Astrocyte (in vitro differentiated cells and primary cell): ENCODE measurements around the gene PSPH. TPM values are rescaled to one million over a fixed set of nuclear protein-coding genes. Genes with fewer than 3 reads are reported as not detected.
A peak's percentile ranks its signal among the peaks of the same experiment; 100 is the strongest.
"Not testable (repeated sequence)": the region's sequence is repeated elsewhere in the genome, so short reads cannot be mapped to it uniquely, and the experiment has no call there.

ENCODE experiments used
- DNase-seq: peaks from one replicate; pipeline ENCODE4 v3.0.0-alpha.2; 2010; ENCODE audit warnings: low read depth
- FAIRE-seq: peaks from 2 replicates; lab custom pipeline; 2011; peaks lifted over from hg19 to GRCh38; lab: Jason Lieb, UNC
- H2AFZ ChIP-seq: 2 replicates; pipeline ENCODE4 v1.6.0; 2012; ENCODE audit warnings: low read depth, low read length, inconsistent platforms
- H3K27ac ChIP-seq: 2 replicates; pipeline ENCODE4 v1.5.1; 2011; ENCODE audit warnings: low read depth, low read length, inconsistent platforms
- H3K27me3 ChIP-seq: 2 replicates; pipeline ENCODE4 v1.6.0; 2011; ENCODE audit warnings: low read length, inconsistent platforms; ENCODE audit not compliant: insufficient read depth
- H3K36me3 ChIP-seq: 2 replicates; pipeline ENCODE4 v1.5.1; 2011; ENCODE audit warnings: low read length, inconsistent platforms; ENCODE audit not compliant: insufficient read depth
- H3K4me1 ChIP-seq: 2 replicates; pipeline ENCODE4 v1.5.1; 2011; ENCODE audit warnings: low read length, inconsistent platforms; ENCODE audit not compliant: insufficient read depth
- H3K4me2 ChIP-seq: 2 replicates; pipeline ENCODE4 v1.6.0; 2012; ENCODE audit warnings: low read length, inconsistent platforms
- H3K4me3 ChIP-seq: 2 replicates; pipeline ENCODE4 v1.5.1; 2011; ENCODE audit warnings: low read depth, mild to moderate bottlenecking, low read length, inconsistent platforms; ENCODE audit not compliant: insufficient read depth
- H3K79me2 ChIP-seq: 2 replicates; pipeline ENCODE4 v1.6.0; 2012; ENCODE audit warnings: mild to moderate bottlenecking, low read length, inconsistent platforms; ENCODE audit not compliant: insufficient read depth
- H3K9ac ChIP-seq: 2 replicates; pipeline ENCODE4 v1.6.0; 2012; ENCODE audit warnings: mild to moderate bottlenecking, low read length, inconsistent platforms
- H3K9me3 ChIP-seq: 2 replicates; pipeline ENCODE4 v1.5.1; 2012; ENCODE audit warnings: low read depth, mild to moderate bottlenecking, low read length, inconsistent platforms; ENCODE audit not compliant: insufficient read depth
- H4K20me1 ChIP-seq: 2 replicates; pipeline ENCODE4 v1.6.0; 2012; ENCODE audit warnings: low read length, inconsistent platforms; ENCODE audit not compliant: insufficient read depth
- H3K27ac Mint-ChIP-seq: one replicate; pipeline ENCODE4 v1.8.0; 2021; ENCODE audit warnings: mild to moderate bottlenecking, mixed read lengths; ENCODE audit not compliant: unreplicated experiment
- H3K27me3 Mint-ChIP-seq: one replicate; pipeline ENCODE4 v1.8.0; 2021; ENCODE audit warnings: low read depth, mixed read lengths; ENCODE audit not compliant: unreplicated experiment
- H3K36me3 Mint-ChIP-seq: one replicate; pipeline ENCODE4 v1.8.0; 2021; ENCODE audit warnings: low read depth, mixed read lengths; ENCODE audit not compliant: unreplicated experiment
- H3K4me1 Mint-ChIP-seq: one replicate; pipeline ENCODE4 v1.8.0; 2021; ENCODE audit warnings: low read depth, mixed read lengths; ENCODE audit not compliant: unreplicated experiment
- H3K4me3 Mint-ChIP-seq: one replicate; pipeline ENCODE4 v1.8.0; 2021; ENCODE audit warnings: mild to moderate bottlenecking, moderate library complexity, mixed read lengths; ENCODE audit not compliant: unreplicated experiment
- H3K9me3 Mint-ChIP-seq: one replicate; pipeline ENCODE4 v1.8.0; 2021; ENCODE audit warnings: mild to moderate bottlenecking, mixed read lengths; ENCODE audit not compliant: unreplicated experiment
- CTCF ChIP-seq: IDR thresholded peaks from 2 replicates; pipeline ENCODE4 v1.5.1; 2011; ENCODE audit warnings: low read depth, mild to moderate bottlenecking, inconsistent platforms, low read length, moderate library complexity; ENCODE audit not compliant: insufficient read depth
- EZH2 ChIP-seq: IDR thresholded peaks from 2 replicates; pipeline ENCODE4 v1.6.1; 2012; ENCODE audit warnings: mild to moderate bottlenecking, low read length, inconsistent platforms; ENCODE audit not compliant: insufficient read depth
- total RNA-seq: library from RNA; stranded (reverse); gene quantifications from 2 replicates; pipeline ENCODE4 v1.2.1, GENCODE V29; 2021

PSPH gene
- total RNA-seq, 1 donor from 2014 or later: 72.7 TPM

- H3K27ac Mint-ChIP-seq: peak overlapping the region; percentile 37
- no peak overlapping the region for H3K27ac ChIP-seq
- H3K36me3 ChIP-seq: peaks cover 3% of the 10 kb centered on the region
Observed at GRCh38 chr7:56048245-56048644, 3.0 kb downstream of the PSPH start.

GRCh38 chr7:56047446-56048116 lies 3.7 kb downstream of the PSPH start:
- Histone ChIP-seq H3K4me2 (peak overlapping the region; percentile 51), H3K4me1 (peaks cover 12% of the 10 kb centered on the region), H3K79me2 (peaks cover 27% of the 10 kb centered on the region), H3K27ac (peak overlapping the region; percentile 68)
- H3K4me1 Mint-ChIP-seq: peaks cover 12% of the 10 kb centered on the region
- not testable (repeated sequence) for H3K36me3 ChIP-seq, H3K9ac ChIP-seq, H2AFZ ChIP-seq, FAIRE-seq, H3K9me3 Mint-ChIP-seq, H3K9me3 ChIP-seq, H3K27ac Mint-ChIP-seq, H3K4me3 ChIP-seq, H3K27me3 ChIP-seq, H3K36me3 Mint-ChIP-seq, H3K27me3 Mint-ChIP-seq, H3K4me3 Mint-ChIP-seq, DNase-seq, H4K20me1 ChIP-seq

More at GRCh38 chr7:56048245-56048644, 3.0 kb downstream of the PSPH start:
- Histone ChIP-seq H3K27me3 (no peaks in the 10 kb centered on the region), H3K4me1 (peaks cover 18% of the 10 kb centered on the region), H2AFZ (no peak overlapping the region), H3K9me3 (no peaks in the 10 kb centered on the region), H3K4me3 (no peak overlapping the region), H3K79me2 (peaks cover 33% of the 10 kb centered on the region), H4K20me1 (peaks cover 10% of the 10 kb centered on the region), H3K4me2 (no peak overlapping the region), H3K9ac (no peak overlapping the region)
- no peak for DNase-seq
- peaks cover 17% of the 10 kb centered on the region for H3K4me1 Mint-ChIP-seq
- no peaks in the 10 kb centered on the region for H3K27me3 Mint-ChIP-seq
- FAIRE-seq: no peak
- H3K9me3 Mint-ChIP-seq: no peaks in the 10 kb centered on the region
- peaks cover 2% of the 10 kb centered on the region for H3K36me3 Mint-ChIP-seq
- no peak for TF ChIP-seq CTCF
- no peak for TF ChIP-seq EZH2
- H3K4me3 Mint-ChIP-seq: no peak overlapping the region

- H3K27ac Mint-ChIP-seq: peak overlapping the region; percentile 55
- H3K9me3 Mint-ChIP-seq: no peaks in the 10 kb centered on the region
- Histone ChIP-seq H3K4me3 (no peak overlapping the region), H3K27me3 (no peaks in the 10 kb centered on the region), H3K36me3 (no peaks in the 10 kb centered on the region), H3K9me3 (no peaks in the 10 kb centered on the region), H3K27ac (peak overlapping the region; percentile 68), H3K79me2 (peaks cover 20% of the 10 kb centered on the region), H4K20me1 (no peaks in the 10 kb centered on the region), H2AFZ (peak overlapping the region; percentile 37), H3K4me2 (peak overlapping the region; percentile 51), H3K9ac (peak overlapping the region; percentile 55), H3K4me1 (peaks cover 12% of the 10 kb centered on the region)
- TF ChIP-seq CTCF (no peak), EZH2 (no peak)
- H3K4me1 Mint-ChIP-seq: peaks cover 12% of the 10 kb centered on the region
- DNase-seq: peak; percentile 95
- no peaks in the 10 kb centered on the region for H3K36me3 Mint-ChIP-seq
- H3K4me3 Mint-ChIP-seq: no peak overlapping the region
- FAIRE-seq: no peak
- H3K27me3 Mint-ChIP-seq: no peaks in the 10 kb centered on the region
Observed at GRCh38 chr7:56046721-56047445, 4.4 kb downstream of the PSPH start.

- H3K4me3 Mint-ChIP-seq, H3K27ac ChIP-seq: not testable (repeated sequence)
Observed at GRCh38 chr7:56045758-56046157, 5.5 kb downstream of the PSPH start.

More at GRCh38 chr7:56045758-56046157, 5.5 kb downstream of the PSPH start:
- H3K27ac Mint-ChIP-seq, DNase-seq, H3K9me3 Mint-ChIP-seq, H3K4me3 ChIP-seq, H3K36me3 Mint-ChIP-seq, H4K20me1 ChIP-seq, H3K27me3 ChIP-seq, H3K9me3 ChIP-seq, H2AFZ ChIP-seq, H3K9ac ChIP-seq, H3K36me3 ChIP-seq, H3K27me3 Mint-ChIP-seq, H3K4me2 ChIP-seq, FAIRE-seq: not testable (repeated sequence)
- H3K4me1 ChIP-seq: peaks cover 11% of the 10 kb centered on the region
- H3K4me1 Mint-ChIP-seq: peaks cover 12% of the 10 kb centered on the region
- H3K79me2 ChIP-seq: peaks cover 11% of the 10 kb centered on the region
